CD14-positive monocyte (primary cell): ENCODE results near the gene TBC1D16. TPM values are rescaled to one million over a fixed set of nuclear protein-coding genes. Genes with fewer than 3 reads are reported as not detected.

Source experiments
- DNase-seq, 3 donors: peaks; one replicate each; pipeline ENCODE4 v3.0.0-alpha.2; 2011 to 2022
- H2AFZ ChIP-seq: 2 replicates; pipeline ENCODE4 v1.6.0; 2012; ENCODE audit warnings: mild to moderate bottlenecking, low read depth, low read length, inconsistent platforms; ENCODE audit not compliant: insufficient read depth, poor library complexity, severe bottlenecking
- H3K27ac ChIP-seq, 2 donors: 1 replicate in 1 of 2; 2 replicates in 1 of 2; pipeline ENCODE4 v1.5.1; 2012 to 2013; ENCODE audit warnings: low read length in 2 of 2, control low read depth in 1 of 2, inconsistent platforms in 1 of 2, low read depth in 1 of 2, mild to moderate bottlenecking in 1 of 2
- H3K27me3 ChIP-seq, 2 donors: one replicate each; pipeline versions ENCODE4 v1.6.0 to v1.6.1; 2011 to 2013; ENCODE audit warnings: low read length in 2 of 2; ENCODE audit not compliant: control insufficient read depth in 2 of 2, insufficient read depth in 2 of 2
- H3K36me3 ChIP-seq, 2 donors: replicated peaks in 1 of 2; 1 replicate in 1 of 2; 2 replicates in 1 of 2; pipeline versions ENCODE4 v1.5.1 to v1.6.1; 2012 to 2013; ENCODE audit warnings: low read length in 2 of 2, control low read depth in 1 of 2, inconsistent platforms in 1 of 2, mild to moderate bottlenecking in 1 of 2; ENCODE audit not compliant: insufficient read depth in 2 of 2, control insufficient read depth in 1 of 2
- H3K4me1 ChIP-seq, 2 donors: 1 replicate in 1 of 2; 2 replicates in 1 of 2; pipeline versions ENCODE4 v1.5.1 to v1.6.1; 2012 to 2013; ENCODE audit warnings: low read length in 2 of 2, control low read depth in 1 of 2, inconsistent platforms in 1 of 2, mild to moderate bottlenecking in 1 of 2, moderate library complexity in 1 of 2; ENCODE audit not compliant: insufficient read depth in 2 of 2, control insufficient read depth in 1 of 2
- H3K4me2 ChIP-seq: replicated peaks from 2 replicates; pipeline ENCODE3; 2012; ENCODE audit warnings: low read length, moderate library complexity, mild to moderate bottlenecking; ENCODE audit not compliant: poor library complexity, severe bottlenecking; ENCODE audit errors: extremely low read depth
- H3K4me3 ChIP-seq, 3 experiments: fragments of 200-600 bp in 1 of 3; sonication (generic) in 1 of 3; replicated peaks in 1 of 3; 1 replicate in 2 of 3; 2 replicates in 1 of 3; pipeline ENCODE4 v1.5.1; 2011 to 2013; ENCODE audit warnings: low read length in 3 of 3, mild to moderate bottlenecking in 3 of 3, control low read depth in 2 of 3, low read depth in 2 of 3, inconsistent platforms in 1 of 3, moderate library complexity in 1 of 3
- H3K79me2 ChIP-seq: 2 replicates; pipeline ENCODE4 v1.6.0; 2012; ENCODE audit warnings: mild to moderate bottlenecking, control low read depth, inconsistent platforms, low read length, moderate library complexity; ENCODE audit not compliant: insufficient read depth
- H3K9ac ChIP-seq: 2 replicates; pipeline ENCODE4 v1.6.0; 2017; ENCODE audit warnings: low read length, mild to moderate bottlenecking; ENCODE audit not compliant: insufficient read depth, poor library complexity, severe bottlenecking
- H3K9me3 ChIP-seq, 2 donors: replicated peaks in 1 of 2; 1 replicate in 1 of 2; 2 replicates in 1 of 2; pipeline versions ENCODE4 v1.5.1 to v1.6.1; 2012 to 2013; ENCODE audit warnings: low read length in 2 of 2, control low read depth in 1 of 2; ENCODE audit not compliant: control insufficient read depth in 1 of 2, insufficient read depth in 1 of 2
- H4K20me1 ChIP-seq: 2 replicates; pipeline ENCODE4 v1.6.0; 2012; ENCODE audit warnings: mild to moderate bottlenecking, low read length, control low read depth, moderate library complexity; ENCODE audit not compliant: insufficient read depth
- H3K27ac Mint-ChIP-seq, 7 donors: one replicate each; pipeline ENCODE4 v1.8.0; 2020; ENCODE audit warnings: mild to moderate bottlenecking in 7 of 7, mixed read lengths in 7 of 7, moderate library complexity in 6 of 7, inconsistent platforms in 2 of 7
- H3K27me3 Mint-ChIP-seq, 3 donors: one replicate each; pipeline ENCODE4 v1.8.0; 2021 to 2022; ENCODE audit warnings: low read depth in 3 of 3, mild to moderate bottlenecking in 3 of 3, mixed read lengths in 3 of 3, moderate library complexity in 3 of 3, inconsistent platforms in 1 of 3
- H3K36me3 Mint-ChIP-seq, 2 donors: one replicate each; pipeline ENCODE4 v1.8.0; 2020; ENCODE audit warnings: mixed read lengths in 2 of 2, inconsistent platforms in 1 of 2, mild to moderate bottlenecking in 1 of 2
- H3K4me1 Mint-ChIP-seq: one replicate; pipeline ENCODE4 v1.8.0; 2020; ENCODE audit warnings: mild to moderate bottlenecking, mixed read lengths
- H3K4me3 Mint-ChIP-seq, 2 donors: one replicate each; pipeline ENCODE4 v1.8.0; 2020; ENCODE audit warnings: mild to moderate bottlenecking in 2 of 2, mixed read lengths in 2 of 2, moderate library complexity in 1 of 2
- H3K9me3 Mint-ChIP-seq, 7 donors: one replicate each; pipeline ENCODE4 v1.8.0; 2020 to 2022; ENCODE audit warnings: mixed read lengths in 7 of 7, mild to moderate bottlenecking in 6 of 7, moderate library complexity in 6 of 7, inconsistent platforms in 2 of 7
- WGBS: methylation state at CpG from one replicate; pipeline ENCODE4 v1.1.5; 2013; ENCODE audit warnings: missing lambda C conversion rate; ENCODE audit not compliant: insufficient coverage; 5-methylcytosine and 5-hydroxymethylcytosine counted together
- intact Hi-C, 2 donors: fragments of 100-400 bp; cut with micrococcal nuclease; formaldehyde crosslinking; loops; one replicate each; pipeline versions ENCODE4 v1.15.0 to v1.15.1; 2023
- polyA plus RNA-seq, 3 donors: library from polyadenylated mRNA; depleted of rRNA in 1 of 3; unstranded in 2 of 3; stranded (reverse) in 1 of 3; fragments of 300-500 nt in 2 of 3; fragments of >200 nt in 1 of 3; fragmentation: Illumina TruSeq in 2 of 3; gene quantifications; 1 replicate in 2 of 3; 2 replicates in 1 of 3; pipeline ENCODE4 v1.2.3, GENCODE V29; 2012 to 2021
- TF ChIP-seq, protein P1 (sequence below): fragments of 200-600 bp; IDR thresholded peaks from one replicate; pipeline ENCODE4 v1.8.0; 2022; ENCODE audit warnings: antibody characterized with exemption, mild to moderate bottlenecking

TBC1D16 gene
- polyA plus RNA-seq, 3 donors, result 0.11 to 0.53 (median 0.27) TPM

DNA sequence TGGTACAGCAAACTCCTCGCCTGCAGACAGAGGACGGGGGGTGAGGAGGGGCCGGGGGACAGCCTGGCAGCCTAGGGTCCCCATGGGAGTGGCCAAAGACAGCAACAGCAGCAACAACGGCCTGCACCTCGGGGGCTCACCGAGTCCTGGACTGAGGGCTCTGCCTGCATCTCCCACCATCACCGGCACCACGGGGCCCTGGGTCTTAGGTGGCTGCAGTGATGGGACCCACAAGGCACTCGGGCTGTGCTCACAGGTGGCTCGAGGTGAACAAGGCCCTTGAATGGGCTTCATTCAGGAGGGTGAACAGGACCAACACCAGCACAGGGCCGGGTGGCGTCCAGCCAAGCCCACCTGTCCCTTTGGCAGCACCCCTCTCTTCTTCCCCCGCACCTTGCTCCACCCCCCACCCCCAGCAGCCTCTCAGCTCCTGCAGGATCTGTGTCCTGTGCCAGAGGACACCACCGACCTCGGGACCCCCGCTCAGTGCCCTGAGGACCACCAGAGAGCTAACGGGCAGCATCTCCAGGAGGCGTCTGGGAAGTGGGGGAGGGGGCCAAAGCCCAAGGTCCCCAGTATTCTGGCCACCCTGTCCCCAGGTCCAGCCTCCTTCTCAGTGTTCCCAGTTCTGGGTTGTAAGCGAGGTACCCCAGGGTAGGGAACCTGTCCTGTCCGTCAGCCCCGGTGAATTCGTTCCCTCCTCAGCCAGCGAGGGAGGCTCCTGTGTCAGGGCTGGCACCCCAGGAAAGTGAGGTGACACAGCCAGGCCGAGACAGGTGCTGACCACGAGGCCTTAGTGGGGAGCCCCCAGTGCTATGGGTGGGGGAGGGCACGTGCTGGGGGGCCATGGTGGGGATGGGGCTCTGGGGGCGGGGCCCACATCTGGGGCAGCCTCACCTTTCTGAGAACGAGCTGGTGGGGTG lies 94.3 kb downstream of the TBC1D16 start:
- Histone ChIP-seq H2AFZ (no peak overlapping the region), H3K4me3 (no peak overlapping the region), H3K36me3 (no peaks in the 10 kb centered on the region), H3K4me1 (peaks cover 14 to 22% of the 10 kb centered on the region in 2 donors), H3K9ac (no peak overlapping the region), H3K27me3 (peaks cover 0 to 5% of the 10 kb centered on the region in 2 donors), H3K9me3 (no peaks in the 10 kb centered on the region), H3K4me2 (no peak overlapping the region), H4K20me1 (no peaks in the 10 kb centered on the region), H3K27ac (no peak overlapping the region), H3K79me2 (no peaks in the 10 kb centered on the region)
- Mint-ChIP-seq H3K4me1 (peaks cover 22% of the 10 kb centered on the region), H3K4me3 (no peak overlapping the region), H3K9me3 (no peaks in the 10 kb centered on the region), H3K27ac (no peak overlapping the region), H3K36me3 (no peaks in the 10 kb centered on the region), H3K27me3 (peaks cover 11 to 26% (median 16%) of the 10 kb centered on the region in 3 donors)
- intact Hi-C loops, result no loop called here
- TF ChIP-seq, protein P1, sequence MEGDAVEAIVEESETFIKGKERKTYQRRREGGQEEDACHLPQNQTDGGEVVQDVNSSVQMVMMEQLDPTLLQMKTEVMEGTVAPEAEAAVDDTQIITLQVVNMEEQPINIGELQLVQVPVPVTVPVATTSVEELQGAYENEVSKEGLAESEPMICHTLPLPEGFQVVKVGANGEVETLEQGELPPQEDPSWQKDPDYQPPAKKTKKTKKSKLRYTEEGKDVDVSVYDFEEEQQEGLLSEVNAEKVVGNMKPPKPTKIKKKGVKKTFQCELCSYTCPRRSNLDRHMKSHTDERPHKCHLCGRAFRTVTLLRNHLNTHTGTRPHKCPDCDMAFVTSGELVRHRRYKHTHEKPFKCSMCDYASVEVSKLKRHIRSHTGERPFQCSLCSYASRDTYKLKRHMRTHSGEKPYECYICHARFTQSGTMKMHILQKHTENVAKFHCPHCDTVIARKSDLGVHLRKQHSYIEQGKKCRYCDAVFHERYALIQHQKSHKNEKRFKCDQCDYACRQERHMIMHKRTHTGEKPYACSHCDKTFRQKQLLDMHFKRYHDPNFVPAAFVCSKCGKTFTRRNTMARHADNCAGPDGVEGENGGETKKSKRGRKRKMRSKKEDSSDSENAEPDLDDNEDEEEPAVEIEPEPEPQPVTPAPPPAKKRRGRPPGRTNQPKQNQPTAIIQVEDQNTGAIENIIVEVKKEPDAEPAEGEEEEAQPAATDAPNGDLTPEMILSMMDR, result no peak
- WGBS, result 92% methylated on average over 11 of the region's 28 CpGs
- DNase-seq, result no peak

- no peak overlapping the region for H3K4me3 Mint-ChIP-seq
- H3K27ac Mint-ChIP-seq, result no peak overlapping the region
- WGBS, result 93% methylated on average over 18 of the region's 31 CpGs
Observed at GRCh38 chr17:79940459-79941087, 95.1 kb downstream of the TBC1D16 start.

More at GRCh38 chr17:79940459-79941087, 95.1 kb downstream of the TBC1D16 start:
- H3K4me2 ChIP-seq, result no peak overlapping the region
- no peak overlapping the region for H3K9ac ChIP-seq
- TF ChIP-seq, protein P1, result no peak
- no peak for DNase-seq
- Mint-ChIP-seq H3K9me3 (peaks cover 0 to 3% (median 0%) of the 10 kb centered on the region in 7 donors), H3K36me3 (no peaks in the 10 kb centered on the region), H3K4me1 (peaks cover 23% of the 10 kb centered on the region), H3K27me3 (peaks cover 11 to 27% (median 16%) of the 10 kb centered on the region in 3 donors)
- peaks cover 14 to 22% of the 10 kb centered on the region in 2 donors for H3K4me1 ChIP-seq
- H3K79me2 ChIP-seq, result no peaks in the 10 kb centered on the region
- no peak overlapping the region for H2AFZ ChIP-seq
- H4K20me1 ChIP-seq, result no peaks in the 10 kb centered on the region
- peaks cover 0 to 5% of the 10 kb centered on the region in 2 donors for H3K27me3 ChIP-seq
- no peak overlapping the region for H3K4me3 ChIP-seq
- H3K36me3 ChIP-seq, result no peaks in the 10 kb centered on the region
- intact Hi-C loops, result no loop called here
- no peak overlapping the region for H3K27ac ChIP-seq
- H3K9me3 ChIP-seq, result no peaks in the 10 kb centered on the region
